Type B pancreatic cell (in vitro differentiated cells): Measurements from ENCODE around the gene ANTKMT. TPM values are rescaled to one million over a fixed set of nuclear protein-coding genes. Genes with fewer than 3 reads are reported as not detected.

Experiments used
- DNase-seq: peaks from one replicate; pipeline ENCODE4 v3.0.0; 2021; ENCODE audit warnings: mixed read lengths; ENCODE audit not compliant: unreplicated experiment; ENCODE audit errors: extremely low spot score
- H3K27ac Mint-ChIP-seq: 2 replicates; pipeline ENCODE4 v1.8.0; 2021; ENCODE audit warnings: mild to moderate bottlenecking, mixed read lengths
- H3K27me3 Mint-ChIP-seq: 2 replicates; pipeline ENCODE4 v1.8.0; 2021; ENCODE audit warnings: mixed read lengths
- H3K36me3 Mint-ChIP-seq: 2 replicates; pipeline ENCODE4 v1.8.0; 2021; ENCODE audit warnings: mixed read lengths
- H3K4me1 Mint-ChIP-seq: one replicate; pipeline ENCODE4 v1.8.0; 2021; ENCODE audit warnings: mixed read lengths; ENCODE audit not compliant: unreplicated experiment
- H3K4me3 Mint-ChIP-seq: 2 replicates; pipeline ENCODE4 v1.8.0; 2021; ENCODE audit warnings: mild to moderate bottlenecking, mixed read lengths
- H3K9me3 Mint-ChIP-seq: 2 replicates; pipeline ENCODE4 v1.8.0; 2021; ENCODE audit warnings: mixed read lengths
- total RNA-seq: library from RNA; stranded (reverse); gene quantifications from 2 replicates; pipeline ENCODE4 v1.2.1, GENCODE V29; 2021; ENCODE audit warnings: low replicate concordance
- TF ChIP-seq, protein P1 (sequence below): fragments of 200-600 bp; sonication (generic); conservative IDR thresholded peaks from 2 replicates; pipeline ENCODE4 v1.5.0; 2021; ENCODE audit warnings: antibody characterized with exemption, mild to moderate bottlenecking

Gene ANTKMT
- total RNA-seq, 1 donor from 2014 or later, result 33.5 TPM

- H3K4me1 Mint-ChIP-seq, result peaks cover 4% of the 10 kb centered on the region
- no peak for DNase-seq
- no peak overlapping the region for H3K27ac Mint-ChIP-seq
- H3K4me3 Mint-ChIP-seq, result no peak overlapping the region
- H3K9me3 Mint-ChIP-seq, result no peaks in the 10 kb centered on the region
- no peaks in the 10 kb centered on the region for H3K36me3 Mint-ChIP-seq
- TF ChIP-seq, protein P1, sequence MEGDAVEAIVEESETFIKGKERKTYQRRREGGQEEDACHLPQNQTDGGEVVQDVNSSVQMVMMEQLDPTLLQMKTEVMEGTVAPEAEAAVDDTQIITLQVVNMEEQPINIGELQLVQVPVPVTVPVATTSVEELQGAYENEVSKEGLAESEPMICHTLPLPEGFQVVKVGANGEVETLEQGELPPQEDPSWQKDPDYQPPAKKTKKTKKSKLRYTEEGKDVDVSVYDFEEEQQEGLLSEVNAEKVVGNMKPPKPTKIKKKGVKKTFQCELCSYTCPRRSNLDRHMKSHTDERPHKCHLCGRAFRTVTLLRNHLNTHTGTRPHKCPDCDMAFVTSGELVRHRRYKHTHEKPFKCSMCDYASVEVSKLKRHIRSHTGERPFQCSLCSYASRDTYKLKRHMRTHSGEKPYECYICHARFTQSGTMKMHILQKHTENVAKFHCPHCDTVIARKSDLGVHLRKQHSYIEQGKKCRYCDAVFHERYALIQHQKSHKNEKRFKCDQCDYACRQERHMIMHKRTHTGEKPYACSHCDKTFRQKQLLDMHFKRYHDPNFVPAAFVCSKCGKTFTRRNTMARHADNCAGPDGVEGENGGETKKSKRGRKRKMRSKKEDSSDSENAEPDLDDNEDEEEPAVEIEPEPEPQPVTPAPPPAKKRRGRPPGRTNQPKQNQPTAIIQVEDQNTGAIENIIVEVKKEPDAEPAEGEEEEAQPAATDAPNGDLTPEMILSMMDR, result no peak
- no peaks in the 10 kb centered on the region for H3K27me3 Mint-ChIP-seq
Observed at GRCh38 chr16:734208-734980, 13.4 kb downstream of the ANTKMT start.

GRCh38 chr16:734981-735881, 14.3 kb downstream of the ANTKMT start:
- Mint-ChIP-seq H3K4me3 (no peak overlapping the region), H3K9me3 (no peaks in the 10 kb centered on the region), H3K27ac (no peak overlapping the region), H3K27me3 (no peaks in the 10 kb centered on the region), H3K4me1 (peaks cover 7% of the 10 kb centered on the region), H3K36me3 (no peaks in the 10 kb centered on the region)
- TF ChIP-seq, protein P1, result no peak
- no peak for DNase-seq

GRCh38 chr16:735982-736453, 15.1 kb downstream of the ANTKMT start:
- H3K9me3 Mint-ChIP-seq, result no peaks in the 10 kb centered on the region
- H3K4me3 Mint-ChIP-seq, result no peak overlapping the region
- H3K36me3 Mint-ChIP-seq, result no peaks in the 10 kb centered on the region
- TF ChIP-seq, protein P1, result no peak
- no peak overlapping the region for H3K27ac Mint-ChIP-seq
- DNase-seq, result no peak
- H3K27me3 Mint-ChIP-seq, result no peaks in the 10 kb centered on the region
- H3K4me1 Mint-ChIP-seq, result peaks cover 7% of the 10 kb centered on the region

DNA sequence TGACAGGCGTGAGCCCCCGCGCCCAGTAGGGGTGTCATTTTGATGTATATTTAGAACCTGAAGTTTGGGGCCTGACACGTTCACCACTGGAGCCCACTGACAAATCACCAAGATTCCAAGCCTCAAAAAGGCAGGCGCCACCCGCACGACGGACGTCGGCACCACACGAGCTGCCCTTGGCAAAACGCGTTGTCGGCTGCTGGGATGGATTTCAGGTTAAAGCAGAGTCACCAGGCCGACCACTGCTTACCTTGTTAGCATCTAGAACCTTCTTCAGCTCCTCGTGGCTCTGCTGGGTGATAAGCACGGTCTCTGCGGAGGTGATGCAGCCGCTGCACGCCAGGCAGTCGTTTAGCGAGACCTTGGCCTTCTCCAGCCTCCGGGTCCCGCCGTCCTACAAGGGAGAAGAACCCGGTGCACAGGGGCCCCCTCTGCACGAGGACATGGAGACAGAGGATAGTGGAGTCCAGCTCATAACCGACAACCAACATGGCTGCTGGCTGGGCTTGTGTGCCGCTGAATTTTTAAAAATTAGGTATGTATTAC, 16.1 kb downstream of the ANTKMT start:
- TF ChIP-seq, protein P1, result no peak
- no peak overlapping the region for H3K4me3 Mint-ChIP-seq
- H3K9me3 Mint-ChIP-seq, result no peaks in the 10 kb centered on the region
- H3K27me3 Mint-ChIP-seq, result no peaks in the 10 kb centered on the region
- DNase-seq, result no peak
- peaks cover 7% of the 10 kb centered on the region for H3K4me1 Mint-ChIP-seq
- no peaks in the 10 kb centered on the region for H3K36me3 Mint-ChIP-seq
- no peak overlapping the region for H3K27ac Mint-ChIP-seq

DNA sequence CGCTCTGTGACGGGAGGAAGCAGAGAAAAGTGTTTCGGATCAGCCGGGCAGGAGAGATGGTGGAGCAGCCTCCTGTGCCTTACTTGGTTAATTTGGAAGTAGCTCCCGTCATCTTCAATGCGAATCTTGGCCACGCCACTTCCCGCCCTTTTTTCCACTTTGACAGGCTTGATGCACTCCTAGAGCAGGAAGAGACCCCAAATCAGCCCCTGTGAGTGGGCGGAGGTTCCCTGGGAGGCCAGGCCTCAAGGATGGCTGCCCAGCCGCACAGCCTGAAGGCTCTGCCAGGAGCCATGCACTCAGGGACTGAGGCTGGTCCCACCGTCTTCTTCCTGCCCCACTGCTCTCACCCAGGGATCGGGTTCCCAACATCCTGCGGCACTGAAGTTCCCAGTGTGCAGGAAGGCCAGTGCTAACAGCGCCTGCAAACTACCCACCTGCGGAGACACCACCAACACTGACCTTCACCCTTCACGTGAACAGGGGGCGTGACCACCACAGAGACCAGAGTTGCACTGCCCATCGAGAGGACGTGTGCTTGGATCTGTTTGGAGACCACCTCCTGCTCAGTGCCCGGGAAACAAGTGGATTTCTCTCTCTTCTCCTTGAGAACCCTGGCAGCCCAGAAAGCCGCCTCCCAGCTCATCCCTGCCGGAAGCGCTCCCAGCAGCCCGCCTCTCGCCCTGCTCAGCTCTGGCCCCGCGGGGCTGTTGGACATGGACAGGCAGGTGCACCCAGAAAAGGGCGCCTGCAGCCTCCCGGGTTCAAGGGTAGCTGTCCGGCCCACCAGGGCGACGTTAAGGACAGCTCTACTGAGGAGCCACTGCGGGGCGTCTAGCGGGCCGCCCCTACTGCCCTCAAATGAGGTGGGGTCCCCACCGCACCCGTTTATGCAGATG, 18.9 kb downstream of the ANTKMT start:
- TF ChIP-seq, protein P1, result no peak
- DNase-seq, result no peak
- no peaks in the 10 kb centered on the region for H3K27me3 Mint-ChIP-seq
- peaks cover 7% of the 10 kb centered on the region for H3K4me1 Mint-ChIP-seq
- no peak overlapping the region for H3K27ac Mint-ChIP-seq
- no peaks in the 10 kb centered on the region for H3K36me3 Mint-ChIP-seq
- H3K4me3 Mint-ChIP-seq, result peak overlapping the region; percentile 80
- no peaks in the 10 kb centered on the region for H3K9me3 Mint-ChIP-seq
